Measurements from ENCODE around the gene ARFGEF2.
"Not testable (repeated sequence)": the region's sequence is repeated elsewhere in the genome, so short reads cannot be mapped to it uniquely, and the experiment has no call there.

DNA sequence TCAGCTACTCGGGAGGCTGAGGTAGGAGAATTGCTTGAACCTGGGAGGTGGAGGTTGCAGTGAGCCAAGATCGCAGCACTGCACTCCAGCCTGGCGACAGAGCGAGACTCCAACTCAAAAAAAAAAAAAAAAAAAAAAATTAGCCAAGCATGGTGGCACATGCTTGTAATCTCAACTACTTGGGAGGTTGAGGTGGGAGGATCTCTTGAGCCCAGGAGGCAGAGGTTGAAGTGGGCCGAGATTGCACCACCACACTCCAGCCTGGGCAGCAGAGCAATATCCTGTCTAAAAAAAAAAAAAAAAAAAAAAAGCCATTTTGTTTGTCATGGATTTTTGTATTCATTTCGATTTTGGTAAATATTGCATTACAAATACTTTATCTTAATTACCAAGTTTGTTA lies 33.0 kb upstream of the ARFGEF2 start:
- TF ChIP-seq, protein P1, sequence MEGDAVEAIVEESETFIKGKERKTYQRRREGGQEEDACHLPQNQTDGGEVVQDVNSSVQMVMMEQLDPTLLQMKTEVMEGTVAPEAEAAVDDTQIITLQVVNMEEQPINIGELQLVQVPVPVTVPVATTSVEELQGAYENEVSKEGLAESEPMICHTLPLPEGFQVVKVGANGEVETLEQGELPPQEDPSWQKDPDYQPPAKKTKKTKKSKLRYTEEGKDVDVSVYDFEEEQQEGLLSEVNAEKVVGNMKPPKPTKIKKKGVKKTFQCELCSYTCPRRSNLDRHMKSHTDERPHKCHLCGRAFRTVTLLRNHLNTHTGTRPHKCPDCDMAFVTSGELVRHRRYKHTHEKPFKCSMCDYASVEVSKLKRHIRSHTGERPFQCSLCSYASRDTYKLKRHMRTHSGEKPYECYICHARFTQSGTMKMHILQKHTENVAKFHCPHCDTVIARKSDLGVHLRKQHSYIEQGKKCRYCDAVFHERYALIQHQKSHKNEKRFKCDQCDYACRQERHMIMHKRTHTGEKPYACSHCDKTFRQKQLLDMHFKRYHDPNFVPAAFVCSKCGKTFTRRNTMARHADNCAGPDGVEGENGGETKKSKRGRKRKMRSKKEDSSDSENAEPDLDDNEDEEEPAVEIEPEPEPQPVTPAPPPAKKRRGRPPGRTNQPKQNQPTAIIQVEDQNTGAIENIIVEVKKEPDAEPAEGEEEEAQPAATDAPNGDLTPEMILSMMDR (IDR thresholded peaks at IDR 0.05): not testable (repeated sequence)
- not testable (repeated sequence) for TF ChIP-seq POLR2A (IDR thresholded peaks at IDR 0.05)
